Mesendoderm (in vitro differentiated cells): ENCODE measurements around the gene TBC1D8B.

ENCODE experiments used
- DNase-seq: peaks from one replicate; pipeline ENCODE4 v3.0.0; 2013
- H2AK5ac ChIP-seq: 2 replicates; pipeline ENCODE4 v1.6.1; 2013; ENCODE audit warnings: low read length, inconsistent platforms
- H2BK120ac ChIP-seq: 2 replicates; pipeline ENCODE4 v1.6.1; 2013; ENCODE audit warnings: low read depth, mild to moderate bottlenecking, low read length, moderate library complexity, mixed read lengths
- H2BK15ac ChIP-seq: replicated peaks from 2 replicates; pipeline ENCODE4 v1.6.1; 2013; ENCODE audit warnings: low read depth, mild to moderate bottlenecking, moderate library complexity
- H2BK5ac ChIP-seq: 2 replicates; pipeline ENCODE4 v1.6.1; 2013; ENCODE audit warnings: low read length, inconsistent platforms
- H3K18ac ChIP-seq: 2 replicates; pipeline ENCODE4 v1.6.1; 2013; ENCODE audit warnings: mild to moderate bottlenecking, low read length, mixed read lengths
- H3K23ac ChIP-seq: one replicate; pipeline ENCODE4 v1.6.1; 2013; ENCODE audit warnings: low read length
- H3K27ac ChIP-seq: 2 replicates; pipeline ENCODE4 v1.5.1; 2013; ENCODE audit warnings: low read depth, mild to moderate bottlenecking, inconsistent platforms, low read length, moderate library complexity
- H3K27me3 ChIP-seq: 2 replicates; pipeline ENCODE4 v1.6.1; 2013; ENCODE audit warnings: low read length, control low read depth, mild to moderate bottlenecking, inconsistent platforms; ENCODE audit not compliant: insufficient read depth, poor library complexity
- H3K36me3 ChIP-seq: 2 replicates; pipeline ENCODE4 v1.6.1; 2013; ENCODE audit warnings: low read length, inconsistent platforms; ENCODE audit not compliant: control insufficient read depth, insufficient read depth
- H3K4ac ChIP-seq: one replicate; pipeline ENCODE4 v1.6.1; 2013; ENCODE audit warnings: low read depth, mild to moderate bottlenecking, low read length, moderate library complexity
- H3K4me1 ChIP-seq: 2 replicates; pipeline ENCODE4 v1.6.1; 2013; ENCODE audit warnings: low read depth, low read length, inconsistent platforms; ENCODE audit not compliant: control insufficient read depth
- H3K4me2 ChIP-seq: 2 replicates; pipeline ENCODE4 v1.6.1; 2013; ENCODE audit warnings: low read length
- H3K4me3 ChIP-seq: 2 replicates; pipeline ENCODE4 v1.5.1; 2013; ENCODE audit warnings: mild to moderate bottlenecking, low read length
- H3K56ac ChIP-seq: one replicate; pipeline ENCODE4 v1.6.1; 2013; ENCODE audit warnings: low read length
- H3K79me1 ChIP-seq: 2 replicates; pipeline ENCODE4 v1.6.1; 2013; ENCODE audit warnings: low read length, inconsistent platforms
- H3K79me2 ChIP-seq: 2 replicates; pipeline ENCODE4 v1.6.1; 2013; ENCODE audit warnings: mild to moderate bottlenecking, low read length; ENCODE audit not compliant: control insufficient read depth, insufficient read depth
- H3K9ac ChIP-seq: 2 replicates; pipeline ENCODE4 v1.6.1; 2013; ENCODE audit warnings: low read length, inconsistent platforms
- H4K5ac ChIP-seq: one replicate; pipeline ENCODE4 v1.6.1; 2013; ENCODE audit warnings: low read length
- H4K8ac ChIP-seq: one replicate; pipeline ENCODE4 v1.6.1; 2013; ENCODE audit warnings: low read depth, mild to moderate bottlenecking, control low read depth, low read length, moderate library complexity
- WGBS: extraction: QIAGEN DNeasy Blood & Tissue Kit; methylation state at CpG from one replicate; pipeline ENCODE4 v1.1.7; 2013; ENCODE audit warnings: low lambda C conversion rate, missing lambda C conversion rate; ENCODE audit not compliant: insufficient coverage; ENCODE audit errors: extremely low coverage; 5-methylcytosine and 5-hydroxymethylcytosine counted together

The TBC1D8B gene

GRCh38 chrX:106919932-106920452 is 117.5 kb downstream of the TBC1D8B start, which contains the start of gene CLDN2:
Gene CLDN2, plus strand, starts transcription at chrX:106920402. Its CDS starts 7,827 bp downstream, at chrX:106928229.
- Histone ChIP-seq H3K4me3 (no peak within 1 kb of the TSS), H2BK5ac (no peak within 1 kb of the TSS), H3K4ac (no peak within 1 kb of the TSS), H3K79me2 (no peaks in the 10 kb centered on the region), H3K56ac (no peak within 1 kb of the TSS), H4K5ac (no peak within 1 kb of the TSS), H3K23ac (no peak within 1 kb of the TSS), H2AK5ac (no peak within 1 kb of the TSS), H3K18ac (no peak within 1 kb of the TSS), H3K4me1 (no peaks in the 10 kb centered on the region), H2BK120ac (no peak within 1 kb of the TSS), H3K9ac (no peak within 1 kb of the TSS), H4K8ac (no peak within 1 kb of the TSS), H3K27me3 (no peaks in the 10 kb centered on the region), H2BK15ac (no peak within 1 kb of the TSS), H3K4me2 (no peak within 1 kb of the TSS), H3K79me1 (no peaks in the 10 kb centered on the region), H3K36me3 (no peaks in the 10 kb centered on the region), H3K27ac (no peak within 1 kb of the TSS)
- no CpG with 5 or more reads among the region's 2 CpGs for WGBS
- peak; percentile 72 for DNase-seq

DNA sequence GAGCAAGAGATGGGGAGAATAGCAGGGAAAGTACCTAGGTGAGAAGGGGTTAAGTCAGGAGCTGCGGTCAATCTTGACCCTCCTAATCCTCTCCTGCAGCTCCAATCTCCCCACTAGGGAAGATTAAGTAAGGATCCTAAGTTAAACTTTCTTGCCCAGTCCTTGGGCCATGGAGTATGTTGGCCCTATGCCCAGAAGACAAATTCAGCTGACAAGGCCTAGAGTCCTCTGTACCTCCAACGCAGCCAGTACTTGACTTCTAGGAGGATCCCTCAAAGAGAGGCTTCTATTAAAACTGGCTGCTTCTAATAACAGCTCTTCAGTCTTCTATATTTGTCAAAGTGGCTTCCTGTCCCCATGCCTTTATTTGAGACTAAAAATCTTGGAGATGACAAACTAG is 119.2 kb downstream of the TBC1D8B start:
- no CpG with 5 or more reads among the region's 2 CpGs for WGBS
- Histone ChIP-seq H3K4me1 (no peaks in the 10 kb centered on the region), H3K4ac (no peak overlapping the region), H3K27ac (no peak overlapping the region), H3K18ac (no peak overlapping the region), H2BK15ac (no peak overlapping the region), H2BK5ac (no peak overlapping the region), H3K36me3 (no peaks in the 10 kb centered on the region), H3K23ac (no peak overlapping the region), H3K79me1 (no peaks in the 10 kb centered on the region), H3K4me2 (no peak overlapping the region), H4K5ac (no peak overlapping the region), H4K8ac (no peak overlapping the region), H3K56ac (no peak overlapping the region), H3K9ac (no peak overlapping the region), H2BK120ac (no peak overlapping the region), H3K4me3 (no peak overlapping the region), H3K79me2 (no peaks in the 10 kb centered on the region), H3K27me3 (no peaks in the 10 kb centered on the region), H2AK5ac (no peak overlapping the region)
- no peak for DNase-seq
